Sigmoid colon (tissue), 7 donors: Measurements from ENCODE around the gene MET. TPM values are rescaled to one million over a fixed set of nuclear protein-coding genes. Genes with fewer than 3 reads are reported as not detected.
"Not testable (repeated sequence)": the region's sequence is repeated elsewhere in the genome, so short reads cannot be mapped to it uniquely, and the experiment has no call there.

Source experiments
- DNase-seq: peaks from one replicate; pipeline ENCODE4 v3.0.0-alpha.2; 2019
- H3K27ac ChIP-seq, 4 donors: fragments of 200-600 bp; sonication (generic); one replicate each; pipeline ENCODE4 v1.5.1; 2016 to 2019; ENCODE audit warnings: mild to moderate bottlenecking in 1 of 4
- H3K27me3 ChIP-seq, 3 donors: fragments of 200-600 bp; sonication (generic); one replicate each; pipeline ENCODE4 v1.5.1; 2019; ENCODE audit warnings: mild to moderate bottlenecking in 1 of 3
- H3K36me3 ChIP-seq, 4 donors: fragments of 200-600 bp; sonication (generic); one replicate each; pipeline ENCODE4 v1.5.1; 2016 to 2019
- H3K4me1 ChIP-seq, 4 donors: fragments of 200-600 bp; sonication (generic); one replicate each; pipeline ENCODE4 v1.5.1; 2017 to 2019
- H3K4me3 ChIP-seq, 4 donors: fragments of 200-600 bp; sonication (generic); one replicate each; pipeline ENCODE4 v1.5.1; 2017 to 2019; ENCODE audit warnings: mild to moderate bottlenecking in 2 of 4, moderate library complexity in 1 of 4
- H3K9me3 ChIP-seq, 4 donors: fragments of 200-600 bp in 3 of 4; sonication (generic) in 3 of 4; one replicate each; pipeline versions ENCODE4 v1.5.1 to v1.6.1; 2013 to 2019
- EP300 ChIP-seq, 4 donors: sonication (generic); formaldehyde crosslinking; IDR thresholded peaks; one replicate each; pipeline ENCODE4 v1.6.1; 2017; ENCODE audit warnings: antibody characterized with exemption in 4 of 4
- POLR2A ChIP-seq, 2 donors: fragments of 450-650 bp; IDR thresholded peaks; one replicate each; pipeline ENCODE4 v1.6.1; 2016; ENCODE audit warnings: antibody characterized with exemption in 2 of 2, mild to moderate bottlenecking in 2 of 2, moderate library complexity in 2 of 2
- POLR2AphosphoS5 ChIP-seq, 4 donors: sonication (generic); formaldehyde crosslinking; IDR thresholded peaks; one replicate each; pipeline ENCODE4 v1.6.1; 2017; ENCODE audit warnings: antibody characterized with exemption in 4 of 4
- WGBS, 2 donors: extraction: QIAGEN DNeasy Blood & Tissue Kit; methylation state at CpG; one replicate each; pipeline ENCODE4 v1.1.7; 2013; 5-methylcytosine and 5-hydroxymethylcytosine counted together
- intact Hi-C: fragments of 100-400 bp; cut with DNase I; formaldehyde crosslinking; loops from one replicate; pipeline ENCODE4 v1.15.1; 2023
- polyA plus RNA-seq, 3 donors: library from polyadenylated mRNA; stranded (reverse); fragments of 200-250 nt; gene quantifications; one replicate each; pipeline ENCODE4 v1.2.3, GENCODE V29; 2013
- total RNA-seq, 4 donors: library from RNA; depleted of rRNA; stranded (reverse); fragments of >200 nt; gene quantifications; one replicate each; pipeline ENCODE4 v1.1.0, GENCODE V29; 2016
- TF ChIP-seq, protein P1 (sequence below), 4 experiments: fragments of 450-650 bp in 3 of 4; fragments of 200-600 bp in 1 of 4; IDR thresholded peaks; one replicate each; pipeline ENCODE4 v1.5.1; 2016 to 2019; ENCODE audit warnings: antibody characterized with exemption in 4 of 4, mild to moderate bottlenecking in 3 of 4, moderate library complexity in 2 of 4
- donor health status: healthy with polysubstance abuse.
- donor health status: Bipolar disorder and iron deficiency.
- donor health status: healthy.

Gene MET
- total and polyA plus RNA-seq, 7 donors: 1.2 to 21.6 (median 15.9) TPM

DNA sequence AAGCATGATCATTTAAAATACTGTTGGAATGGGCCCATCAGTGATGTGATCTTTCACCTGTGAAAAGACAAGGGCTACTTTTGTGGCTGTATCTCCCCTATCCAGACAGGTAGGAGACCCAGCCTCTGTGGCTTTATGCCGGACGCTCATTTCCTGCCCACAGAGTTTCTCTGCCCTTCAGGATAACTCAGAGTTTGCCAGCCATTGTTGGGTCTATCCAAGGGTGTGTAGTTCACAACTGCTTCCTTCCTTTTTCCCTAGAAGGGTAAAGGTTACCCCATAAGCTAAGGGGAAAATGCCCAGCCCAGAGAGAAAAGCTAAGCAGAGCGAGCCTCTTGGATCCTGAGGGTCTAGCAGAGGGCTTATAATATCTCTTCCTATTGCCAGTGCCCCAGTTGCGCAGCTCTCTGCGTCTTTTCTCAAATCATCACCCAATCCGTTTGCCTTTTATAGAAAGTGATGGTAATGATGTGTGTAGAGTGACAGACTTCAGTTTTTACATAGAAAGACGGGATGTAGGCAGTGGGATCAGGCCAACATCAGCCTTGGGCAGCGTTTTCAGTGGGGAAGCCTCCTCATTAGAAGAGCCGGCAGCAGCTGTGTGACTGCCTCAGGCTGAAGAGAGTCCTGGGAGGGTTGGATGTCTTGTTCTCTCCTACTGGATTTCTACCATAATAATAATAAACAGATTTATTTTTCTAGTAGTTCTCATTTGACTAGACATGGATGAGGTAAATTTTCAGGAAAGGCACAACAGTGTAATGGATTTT, 80.5 kb downstream of the MET start:
- H3K36me3 ChIP-seq: no peaks in the 10 kb centered on the region
- no peak for DNase-seq
- no peaks in the 10 kb centered on the region for H3K4me1 ChIP-seq
- TF ChIP-seq, protein P1, sequence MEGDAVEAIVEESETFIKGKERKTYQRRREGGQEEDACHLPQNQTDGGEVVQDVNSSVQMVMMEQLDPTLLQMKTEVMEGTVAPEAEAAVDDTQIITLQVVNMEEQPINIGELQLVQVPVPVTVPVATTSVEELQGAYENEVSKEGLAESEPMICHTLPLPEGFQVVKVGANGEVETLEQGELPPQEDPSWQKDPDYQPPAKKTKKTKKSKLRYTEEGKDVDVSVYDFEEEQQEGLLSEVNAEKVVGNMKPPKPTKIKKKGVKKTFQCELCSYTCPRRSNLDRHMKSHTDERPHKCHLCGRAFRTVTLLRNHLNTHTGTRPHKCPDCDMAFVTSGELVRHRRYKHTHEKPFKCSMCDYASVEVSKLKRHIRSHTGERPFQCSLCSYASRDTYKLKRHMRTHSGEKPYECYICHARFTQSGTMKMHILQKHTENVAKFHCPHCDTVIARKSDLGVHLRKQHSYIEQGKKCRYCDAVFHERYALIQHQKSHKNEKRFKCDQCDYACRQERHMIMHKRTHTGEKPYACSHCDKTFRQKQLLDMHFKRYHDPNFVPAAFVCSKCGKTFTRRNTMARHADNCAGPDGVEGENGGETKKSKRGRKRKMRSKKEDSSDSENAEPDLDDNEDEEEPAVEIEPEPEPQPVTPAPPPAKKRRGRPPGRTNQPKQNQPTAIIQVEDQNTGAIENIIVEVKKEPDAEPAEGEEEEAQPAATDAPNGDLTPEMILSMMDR (IDR thresholded peaks at IDR 0.05): no peak
- TF ChIP-seq POLR2AphosphoS5 (IDR thresholded peaks at IDR 0.05) (no peak), POLR2A (IDR thresholded peaks at IDR 0.05) (no peak), EP300 (IDR thresholded peaks at IDR 0.05) (no peak)
- peak overlapping the region in 1 of 4 donors; percentile 12 for H3K27ac ChIP-seq
- H3K9me3 ChIP-seq: no peaks in the 10 kb centered on the region
- no peaks in the 10 kb centered on the region for H3K27me3 ChIP-seq
- no peak overlapping the region for H3K4me3 ChIP-seq
- intact Hi-C loops: no loop called here
- WGBS, 2 donors: 74 to 92% methylated on average over 9 of the region's 9 CpGs

DNA sequence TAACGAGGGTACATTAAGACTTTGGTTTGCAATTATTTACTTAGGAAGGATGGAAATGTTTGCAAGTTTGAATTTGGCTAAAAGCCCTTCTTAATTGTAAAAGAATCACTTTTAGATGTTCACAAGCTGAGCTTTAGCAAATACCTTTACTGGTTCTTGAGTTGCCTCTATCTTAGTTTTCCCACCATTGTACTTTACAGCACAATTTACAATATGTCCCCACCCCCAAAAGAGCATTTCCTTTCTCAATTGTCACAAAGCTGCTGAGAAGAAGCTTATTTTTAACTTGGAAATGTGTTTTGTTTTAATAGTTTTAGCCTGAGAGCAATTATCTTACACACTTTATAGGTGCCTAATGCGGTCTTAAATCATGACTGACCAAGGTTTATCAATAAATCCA, 81.1 kb downstream of the MET start:
- intact Hi-C loops: no loop called here
- WGBS, 2 donors: 54 to 73% methylated on average over 2 of the region's 2 CpGs
- H3K9me3 ChIP-seq: no peaks in the 10 kb centered on the region
- no peaks in the 10 kb centered on the region for H3K36me3 ChIP-seq
- no peaks in the 10 kb centered on the region for H3K27me3 ChIP-seq
- no peak overlapping the region for H3K4me3 ChIP-seq
- H3K27ac ChIP-seq: no peak overlapping the region
- TF ChIP-seq EP300 (IDR thresholded peaks at IDR 0.05): no peak
- TF ChIP-seq, protein P1 (IDR thresholded peaks at IDR 0.05): no peak
- TF ChIP-seq POLR2AphosphoS5 (IDR thresholded peaks at IDR 0.05): no peak
- TF ChIP-seq POLR2A (IDR thresholded peaks at IDR 0.05): no peak
- H3K4me1 ChIP-seq: no peaks in the 10 kb centered on the region
- no peak for DNase-seq

DNA sequence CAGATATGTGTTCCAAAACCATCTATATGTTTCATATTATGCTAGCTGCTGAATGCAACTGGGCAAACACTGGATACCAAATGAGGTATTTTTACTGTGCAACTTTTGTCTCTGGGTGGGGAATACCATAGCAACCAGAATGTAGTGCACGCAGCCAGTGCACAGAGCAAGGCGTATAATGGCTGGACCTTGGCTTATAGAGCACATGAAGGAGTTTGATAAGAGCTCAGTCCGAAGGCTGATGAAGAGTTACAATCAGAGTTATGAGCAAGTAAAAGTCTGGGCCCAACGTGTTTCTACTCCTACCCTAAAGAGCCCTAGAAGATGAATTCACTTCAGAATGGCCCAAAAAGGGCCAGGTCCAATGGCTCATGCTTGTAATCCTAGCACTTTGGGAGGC, 82.2 kb downstream of the MET start:
- Histone ChIP-seq H3K4me1 (no peaks in the 10 kb centered on the region), H3K9me3 (no peaks in the 10 kb centered on the region), H3K27ac (no peak overlapping the region), H3K4me3 (no peak overlapping the region), H3K36me3 (no peaks in the 10 kb centered on the region), H3K27me3 (no peaks in the 10 kb centered on the region)
- 94 to 96% methylated on average over 4 of the region's 4 CpGs for WGBS, 2 donors
- DNase-seq: no peak
- TF ChIP-seq POLR2AphosphoS5 (IDR thresholded peaks at IDR 0.05) (no peak), EP300 (IDR thresholded peaks at IDR 0.05) (no peak)
- TF ChIP-seq, protein P1 (IDR thresholded peaks at IDR 0.05): no peak
- intact Hi-C loops: no loop called here

DNA sequence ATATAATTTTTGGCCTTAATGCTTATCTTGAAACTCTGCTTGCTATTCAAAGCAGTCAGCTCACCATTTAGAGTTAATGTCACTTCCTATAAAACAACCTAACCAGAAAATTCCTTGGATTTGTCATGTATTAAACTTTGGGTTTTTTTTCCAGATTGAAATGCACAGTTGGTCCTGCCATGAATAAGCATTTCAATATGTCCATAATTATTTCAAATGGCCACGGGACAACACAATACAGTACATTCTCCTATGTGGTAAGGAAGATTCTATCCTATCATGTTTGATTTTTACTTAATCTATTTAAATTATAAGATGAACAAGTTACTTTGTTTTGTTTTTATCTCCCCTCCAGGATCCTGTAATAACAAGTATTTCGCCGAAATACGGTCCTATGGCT, 85.3 kb downstream of the MET start:
- no peaks in the 10 kb centered on the region for H3K36me3 ChIP-seq
- H3K27ac ChIP-seq: no peak overlapping the region

GRCh38 chr7:116759642-116760041, 87.6 kb downstream of the MET start:
- H3K4me1 ChIP-seq, intact Hi-C loops, DNase-seq, H3K4me3 ChIP-seq, H3K9me3 ChIP-seq, H3K36me3 ChIP-seq, H3K27me3 ChIP-seq, H3K27ac ChIP-seq: not testable (repeated sequence)
- 92 to 93% methylated on average over 5 of the region's 5 CpGs for WGBS, 2 donors

More for the DNA sequence above, 85.3 kb downstream of the MET start:
- Histone ChIP-seq H3K9me3 (no peaks in the 10 kb centered on the region), H3K27me3 (no peaks in the 10 kb centered on the region), H3K4me1 (no peaks in the 10 kb centered on the region), H3K4me3 (no peak overlapping the region)
- no peak for DNase-seq
- 94 to 98% methylated on average over 4 of the region's 4 CpGs for WGBS, 2 donors
- TF ChIP-seq, protein P1 (IDR thresholded peaks at IDR 0.05): no peak
- TF ChIP-seq EP300 (IDR thresholded peaks at IDR 0.05) (no peak), POLR2AphosphoS5 (IDR thresholded peaks at IDR 0.05) (no peak), POLR2A (IDR thresholded peaks at IDR 0.05) (no peak)
- intact Hi-C loops: no loop called here
